ENCODE results near the gene PPP2R2C.

PPP2R2C gene

GRCh38 chr4:6472387-6473263, at the start of gene PPP2R2C:
Gene PPP2R2C, minus strand, starts transcription at chr4:6472614. Its CDS starts 385 bp downstream, at chr4:6472229.
- no peak for DNase-seq

GRCh38 chr4:6520978-6521377, 48.6 kb upstream of the PPP2R2C start:
- DNase-seq = no peak

- no peak for DNase-seq
Observed at GRCh38 chr4:6520051-6520636, 47.7 kb upstream of the PPP2R2C start.

- DNase-seq = no peak
Observed at GRCh38 chr4:6517171-6517570, 44.8 kb upstream of the PPP2R2C start.

GRCh38 chr4:6516762-6517161, 44.3 kb upstream of the PPP2R2C start:
- DNase-seq = no peak

GRCh38 chr4:6516281-6516680, 43.9 kb upstream of the PPP2R2C start:
- no peak for DNase-seq

- DNase-seq = no peak
Observed at GRCh38 chr4:6513678-6514077, 41.3 kb upstream of the PPP2R2C start.

GRCh38 chr4:6509587-6509986, 37.2 kb upstream of the PPP2R2C start:
- no peak for DNase-seq

GRCh38 chr4:6507345-6507744, 34.9 kb upstream of the PPP2R2C start:
- no peak for DNase-seq

- DNase-seq = no peak
Observed at GRCh38 chr4:6506616-6507140, 34.3 kb upstream of the PPP2R2C start.

- no peak for DNase-seq
Observed at GRCh38 chr4:6504900-6505496, 32.6 kb upstream of the PPP2R2C start.

GRCh38 chr4:6502747-6503465, 30.5 kb upstream of the PPP2R2C start:
- no peak for DNase-seq

GRCh38 chr4:6502147-6502546, 29.7 kb upstream of the PPP2R2C start:
- DNase-seq = no peak

GRCh38 chr4:6501171-6501570, 28.8 kb upstream of the PPP2R2C start:
- DNase-seq = no peak

GRCh38 chr4:6500481-6501140, 28.2 kb upstream of the PPP2R2C start:
- DNase-seq = no peak

GRCh38 chr4:6499238-6499600, 26.8 kb upstream of the PPP2R2C start:
- DNase-seq = no peak

GRCh38 chr4:6498511-6499237, 26.3 kb upstream of the PPP2R2C start:
- no peak for DNase-seq

GRCh38 chr4:6497796-6498195, 25.4 kb upstream of the PPP2R2C start:
- DNase-seq = no peak

GRCh38 chr4:6495736-6496135, 23.3 kb upstream of the PPP2R2C start:
- no peak for DNase-seq

GRCh38 chr4:6495296-6495590, 22.8 kb upstream of the PPP2R2C start:
- DNase-seq = no peak

- DNase-seq = no peak
Observed at GRCh38 chr4:6494431-6495295, 22.2 kb upstream of the PPP2R2C start.

All from stimulated activated naive CD4-positive, alpha-beta T cell (primary cell).